ENCODE measurements around the gene GTF2H3. TPM values are rescaled to one million over a fixed set of nuclear protein-coding genes. Genes with fewer than 3 reads are reported as not detected.

The GTF2H3 gene
- total RNA-seq, 2 experiments from 2014 or later: 36.6 to 40.3 TPM

GRCh38 chr12:123683964-123684363, 50.3 kb downstream of the GTF2H3 start:
- H3K4me1 Mint-ChIP-seq: peaks cover 8% of the 10 kb centered on the region
- peaks cover 5% of the 10 kb centered on the region for H3K36me3 Mint-ChIP-seq (ENCODE audit: low read depth)
- POLR2A ChIA-PET: interaction anchor here (1.1 kb wide), 1 partner anchor 28 kb away, joined by 3 read pairs; the partner anchor contains the start of gene ATP6V0A2
- CTCF ChIA-PET: no interaction called here
- no peaks in the 10 kb centered on the region for H3K27me3 Mint-ChIP-seq
- no peak for DNase-seq
- H3K9me3 Mint-ChIP-seq: no peaks in the 10 kb centered on the region
- H3K27ac Mint-ChIP-seq: no peak overlapping the region
- H3K4me3 Mint-ChIP-seq: no peak overlapping the region

GRCh38 chr12:123686636-123687190, 53.1 kb downstream of the GTF2H3 start:
- ChIA-PET CTCF (no interaction called here), POLR2A (no interaction called here)
- Mint-ChIP-seq H3K4me3 (no peak overlapping the region), H3K9me3 (no peaks in the 10 kb centered on the region), H3K4me1 (peaks cover 8% of the 10 kb centered on the region), H3K27ac (no peak overlapping the region), H3K27me3 (no peaks in the 10 kb centered on the region), H3K36me3 (ENCODE audit: low read depth) (peaks cover 5% of the 10 kb centered on the region)
- DNase-seq: no peak

- H3K27ac Mint-ChIP-seq: no peak overlapping the region
- CTCF ChIA-PET: no interaction called here
- H3K4me3 Mint-ChIP-seq: no peak overlapping the region
- peaks cover 5% of the 10 kb centered on the region for H3K36me3 Mint-ChIP-seq (ENCODE audit: low read depth)
- no peaks in the 10 kb centered on the region for H3K9me3 Mint-ChIP-seq
- POLR2A ChIA-PET: no interaction called here
- DNase-seq: no peak
- H3K27me3 Mint-ChIP-seq: no peaks in the 10 kb centered on the region
- peaks cover 4% of the 10 kb centered on the region for H3K4me1 Mint-ChIP-seq
These were observed 56.7 kb downstream of the GTF2H3 start for GRCh38 chr12:123690191-123690840.

- POLR2A ChIA-PET: interaction anchor here (2.1 kb wide), 1 partner anchor 16 kb away, joined by 9 read pairs; the partner anchor contains the start of gene ATP6V0A2
- H3K27me3 Mint-ChIP-seq: no peaks in the 10 kb centered on the region
- no peak for DNase-seq
- H3K4me1 Mint-ChIP-seq: no peaks in the 10 kb centered on the region
- CTCF ChIA-PET: no interaction called here
- no peak overlapping the region for H3K4me3 Mint-ChIP-seq
- peaks cover 7% of the 10 kb centered on the region for H3K36me3 Mint-ChIP-seq (ENCODE audit: low read depth)
- H3K9me3 Mint-ChIP-seq: no peaks in the 10 kb centered on the region
- H3K27ac Mint-ChIP-seq: no peak overlapping the region
These were observed 62.6 kb downstream of the GTF2H3 start for GRCh38 chr12:123696207-123696606.

- POLR2A ChIA-PET: interaction anchor here (0.7 to 2.1 kb wide), 2 partner anchors 16 to 1013 kb away, joined by 4 to 9 read pairs; partner anchors contain the start of gene ATP6V0A2
- Mint-ChIP-seq H3K36me3 (ENCODE audit: low read depth) (peaks cover 4% of the 10 kb centered on the region), H3K4me1 (no peaks in the 10 kb centered on the region), H3K9me3 (no peaks in the 10 kb centered on the region), H3K27ac (no peak overlapping the region), H3K4me3 (no peak overlapping the region), H3K27me3 (no peaks in the 10 kb centered on the region)
- CTCF ChIA-PET: no interaction called here
- DNase-seq: no peak
These were observed 63.0 kb downstream of the GTF2H3 start for GRCh38 chr12:123696646-123697045.

GRCh38 chr12:123705935-123706334, 72.3 kb downstream of the GTF2H3 start:
- H3K27ac Mint-ChIP-seq: no peak overlapping the region
- POLR2A ChIA-PET: no interaction called here
- CTCF ChIA-PET: no interaction called here
- no peak overlapping the region for H3K4me3 Mint-ChIP-seq
- DNase-seq: no peak
- H3K9me3 Mint-ChIP-seq: no peaks in the 10 kb centered on the region
- no peaks in the 10 kb centered on the region for H3K27me3 Mint-ChIP-seq
- H3K4me1 Mint-ChIP-seq: peaks cover 2% of the 10 kb centered on the region
- H3K36me3 Mint-ChIP-seq (ENCODE audit: low read depth): no peaks in the 10 kb centered on the region

- no peak for DNase-seq
- CTCF ChIA-PET: interaction anchor here (0.6 kb wide), 1 partner anchor 461 kb away, joined by 3 read pairs; no protein-coding TSS in a partner anchor
- POLR2A ChIA-PET: no interaction called here
- no peaks in the 10 kb centered on the region for H3K9me3 Mint-ChIP-seq
- H3K27ac Mint-ChIP-seq: no peak overlapping the region
- H3K36me3 Mint-ChIP-seq (ENCODE audit: low read depth): no peaks in the 10 kb centered on the region
- H3K4me1 Mint-ChIP-seq: peaks cover 9% of the 10 kb centered on the region
- no peaks in the 10 kb centered on the region for H3K27me3 Mint-ChIP-seq
- no peak overlapping the region for H3K4me3 Mint-ChIP-seq
These were observed 73.8 kb downstream of the GTF2H3 start for GRCh38 chr12:123707466-123707865.

Other genes starting within 250 kb of the GTF2H3 start
- 10 to 100 TPM; 78.9 to 82.0 TPM for gene KMT5A, start 249.7 kb upstream of the GTF2H3 start, total RNA-seq
- 1 to 10 TPM; 8.9 to 9.0 TPM for gene RILPL2, start 197.1 kb upstream of the GTF2H3 start, total RNA-seq
- 10 to 100 TPM; 29.7 to 35.0 TPM for gene SNRNP35, start 175.7 kb upstream of the GTF2H3 start, total RNA-seq
- 1 to 10 TPM; 1.8 to 2.0 TPM for gene RILPL1, start 100.1 kb upstream of the GTF2H3 start, total RNA-seq
- gene TMED2, start 49.3 kb upstream of the GTF2H3 start, total RNA-seq: 100 to 1,000 TPM; 166 to 167 TPM
- gene DDX55, start 31.7 kb upstream of the GTF2H3 start, total RNA-seq: 10 to 100 TPM; 26.8 to 26.9 TPM
- gene EIF2B1, start 143 bp upstream of the GTF2H3 start, total RNA-seq: 10 to 100 TPM; 55.9 to 57.0 TPM
- gene TCTN2, start 37.3 kb downstream of the GTF2H3 start, total RNA-seq: 1 to 10 TPM; 3.2 to 3.6 TPM
- 10 to 100 TPM; 41.7 to 44.4 TPM for gene ATP6V0A2, start 78.5 kb downstream of the GTF2H3 start, total RNA-seq
- under 1 TPM in 1 of 2 experiments, not detected in 1; 0.13 TPM for gene DNAH10, start 128.5 kb downstream of the GTF2H3 start, total RNA-seq